WTC11 (cell line): ENCODE data around the gene GSS. TPM values are rescaled to one million over a fixed set of nuclear protein-coding genes. Genes with fewer than 3 reads are reported as not detected.

ENCODE experiments used
- ATAC-seq: fragments of 200-7000 bp; cut with Tn5 transposase; 2 replicates; pipeline ENCODE4 v1.10.0; 2021; ENCODE audit warnings: mild to moderate bottlenecking, moderate library complexity
- CTCF ChIA-PET: fragments of 300-600 bp; sonication (Branson Sonifier 250); formaldehyde crosslinking; loops from one replicate; lab custom pipeline; 2021; ENCODE audit warnings: antibody characterized with exemption; lab: Charles Lee
- POLR2A ChIA-PET: fragments of 350-600 bp; sonication (Branson Sonifier 250); formaldehyde crosslinking; loops from one replicate; lab custom pipeline; 2021; ENCODE audit warnings: antibody characterized with exemption; lab: Charles Lee
- DNase-seq: peaks from one replicate; pipeline ENCODE4 v3.0.0; 2021; ENCODE audit warnings: low spot score
- H3K27ac Mint-ChIP-seq: 2 replicates; pipeline ENCODE4 v1.8.0; 2021; ENCODE audit warnings: mixed read lengths
- H3K27me3 Mint-ChIP-seq: 2 replicates; pipeline ENCODE4 v1.8.0; 2021; ENCODE audit warnings: low read depth, mild to moderate bottlenecking, moderate library complexity, mixed read lengths
- H3K36me3 Mint-ChIP-seq: 2 replicates; pipeline ENCODE4 v1.8.0; 2021; ENCODE audit warnings: mixed read lengths
- H3K4me1 Mint-ChIP-seq: 2 replicates; pipeline ENCODE4 v1.8.0; 2022; ENCODE audit warnings: mixed read lengths
- H3K4me3 Mint-ChIP-seq: 2 replicates; pipeline ENCODE4 v1.8.0; 2021; ENCODE audit warnings: mild to moderate bottlenecking, moderate library complexity, mixed read lengths
- H3K9me3 Mint-ChIP-seq: 2 replicates; pipeline ENCODE4 v1.8.0; 2021; ENCODE audit warnings: mixed read lengths
- CREM ChIP-seq: sonication (generic); formaldehyde crosslinking; IDR thresholded peaks from 2 replicates; pipeline ENCODE4 v1.8.1; 2022; ENCODE audit warnings: mild to moderate bottlenecking, missing genetic modification reagents, moderate library complexity
- ELF4 ChIP-seq: sonication (generic); formaldehyde crosslinking; IDR thresholded peaks from 2 replicates; pipeline ENCODE4 v1.8.1; 2022; ENCODE audit warnings: low read depth, mild to moderate bottlenecking, moderate library complexity, missing genetic modification reagents
- EMX1 ChIP-seq: fragments of 250-450 bp; sonication (Bioruptor Pico); IDR thresholded peaks from 2 replicates; pipeline ENCODE4 v1.8.0; 2021; ENCODE audit warnings: mild to moderate bottlenecking
- GTF2I ChIP-seq: fragments of 250-450 bp; sonication (Bioruptor Pico); conservative IDR thresholded peaks from 2 replicates; pipeline ENCODE4 v1.4.0; 2021; ENCODE audit warnings: mild to moderate bottlenecking
- IRF2 ChIP-seq: sonication (generic); formaldehyde crosslinking; IDR thresholded peaks from 2 replicates; pipeline ENCODE4 v1.8.0; 2022; ENCODE audit warnings: low read depth, missing genetic modification reagents, borderline replicate concordance
- MXD4 ChIP-seq: fragments of 250-450 bp; sonication (Bioruptor Pico); IDR thresholded peaks from 2 replicates; pipeline ENCODE4 v1.8.0; 2021; ENCODE audit warnings: mild to moderate bottlenecking, moderate library complexity, borderline replicate concordance
- NFYB ChIP-seq: sonication (generic); formaldehyde crosslinking; conservative IDR thresholded peaks from 2 replicates; pipeline ENCODE4 v1.8.0; 2022; ENCODE audit warnings: low read depth, missing genetic modification reagents
- SMAD4 ChIP-seq: sonication (generic); formaldehyde crosslinking; IDR thresholded peaks from 2 replicates; pipeline ENCODE4 v1.8.0; 2022; ENCODE audit warnings: mild to moderate bottlenecking, missing genetic modification reagents
- TEAD4 ChIP-seq: sonication (generic); formaldehyde crosslinking; IDR thresholded peaks from 2 replicates; pipeline ENCODE4 v1.8.0; 2022; ENCODE audit warnings: mild to moderate bottlenecking, missing genetic modification reagents
- ZNF396 ChIP-seq: fragments of 250-450 bp; sonication (Bioruptor Pico); IDR thresholded peaks from 2 replicates; pipeline ENCODE4 v1.8.0; 2021; ENCODE audit warnings: mild to moderate bottlenecking, moderate library complexity, borderline replicate concordance
- ZNF416 ChIP-seq: fragments of 250-450 bp; sonication (Bioruptor Pico); IDR thresholded peaks from 2 replicates; pipeline ENCODE4 v1.9.0; 2021; ENCODE audit warnings: mild to moderate bottlenecking, inconsistent platforms
- ZNF423 ChIP-seq: fragments of 250-450 bp; sonication (Bioruptor Pico); IDR thresholded peaks from 2 replicates; pipeline ENCODE4 v2.1.2; 2022; ENCODE audit warnings: mild to moderate bottlenecking, moderate library complexity
- total RNA-seq: library from RNA; stranded (reverse); gene quantifications from 3 replicates; pipeline ENCODE4 v1.2.3, GENCODE V29; 2021
- TF ChIP-seq, protein P1 (sequence below): sonication (generic); formaldehyde crosslinking; IDR thresholded peaks from 2 replicates; pipeline ENCODE4 v1.8.1; 2023; ENCODE audit warnings: mild to moderate bottlenecking, missing genetic modification reagents, moderate library complexity
- TF ChIP-seq, protein P2 (sequence below): fragments of 250-450 bp; sonication (Bioruptor Pico); IDR thresholded peaks from 2 replicates; pipeline ENCODE4 v1.8.0; 2021; ENCODE audit warnings: mild to moderate bottlenecking
- TF ChIP-seq, protein P3 (sequence below): sonication (generic); formaldehyde crosslinking; IDR thresholded peaks from 2 replicates; pipeline ENCODE4 v1.8.1; 2022; ENCODE audit warnings: low read depth, mild to moderate bottlenecking, moderate library complexity, missing genetic modification reagents, borderline replicate concordance
- TF ChIP-seq, protein P4 (sequence below): sonication (generic); formaldehyde crosslinking; IDR thresholded peaks from 2 replicates; pipeline ENCODE4 v1.8.0; 2023; ENCODE audit warnings: missing genetic modification reagents
- TF ChIP-seq, protein P5 (sequence below): sonication (generic); formaldehyde crosslinking; IDR thresholded peaks from 2 replicates; pipeline ENCODE4 v1.8.1; 2023; ENCODE audit warnings: mild to moderate bottlenecking, moderate library complexity, missing genetic modification reagents
- TF ChIP-seq, protein P6 (sequence below): sonication (generic); formaldehyde crosslinking; IDR thresholded peaks from 2 replicates; pipeline ENCODE4 v1.8.0; 2022; ENCODE audit warnings: mild to moderate bottlenecking, missing genetic modification reagents
- TF ChIP-seq, protein P7 (sequence below): sonication (generic); formaldehyde crosslinking; IDR thresholded peaks from 2 replicates; pipeline ENCODE4 v1.8.0; 2023; ENCODE audit warnings: mild to moderate bottlenecking, missing genetic modification reagents
- TF ChIP-seq, protein P8 (sequence below): sonication (generic); formaldehyde crosslinking; IDR thresholded peaks from 2 replicates; pipeline ENCODE4 v1.8.1; 2023; ENCODE audit warnings: mild to moderate bottlenecking, missing genetic modification reagents, moderate library complexity

Gene GSS
- total RNA-seq, 1 experiment from 2014 or later = 47.3 TPM

DNA sequence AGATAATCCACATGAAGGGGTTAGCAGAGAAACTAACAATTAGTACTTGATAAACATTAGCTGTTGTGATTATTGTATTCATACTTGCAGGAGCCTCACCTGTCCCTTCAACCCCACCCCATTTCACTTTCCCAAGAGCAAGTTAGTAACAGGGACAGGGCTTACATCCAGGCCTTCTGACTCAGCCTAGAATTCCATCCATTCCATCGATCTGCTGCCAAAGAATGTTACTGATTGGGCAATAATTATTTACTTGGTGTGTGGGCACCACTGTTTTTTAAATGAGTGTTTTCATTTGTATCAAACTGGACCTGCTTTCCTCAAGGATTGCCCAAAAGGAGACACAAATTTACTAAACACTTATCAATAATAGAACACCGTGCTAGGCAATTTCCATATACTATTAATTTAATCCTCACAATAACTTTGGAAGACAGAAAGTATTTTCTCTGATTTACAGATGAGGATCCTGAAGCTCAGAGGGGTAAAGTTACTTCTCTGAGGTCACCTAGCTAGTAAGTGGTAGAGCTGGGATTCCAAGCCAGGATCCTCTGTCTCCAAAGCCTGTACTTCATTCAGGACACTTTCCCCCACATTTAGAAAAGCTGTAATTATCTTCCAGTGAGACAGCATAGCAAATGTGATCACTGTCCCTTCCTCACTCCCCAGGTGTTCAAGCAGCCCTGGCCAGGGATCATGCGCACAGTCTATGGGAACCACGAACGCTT is 32.8 kb downstream of the GSS start:
- TF ChIP-seq, protein P1, sequence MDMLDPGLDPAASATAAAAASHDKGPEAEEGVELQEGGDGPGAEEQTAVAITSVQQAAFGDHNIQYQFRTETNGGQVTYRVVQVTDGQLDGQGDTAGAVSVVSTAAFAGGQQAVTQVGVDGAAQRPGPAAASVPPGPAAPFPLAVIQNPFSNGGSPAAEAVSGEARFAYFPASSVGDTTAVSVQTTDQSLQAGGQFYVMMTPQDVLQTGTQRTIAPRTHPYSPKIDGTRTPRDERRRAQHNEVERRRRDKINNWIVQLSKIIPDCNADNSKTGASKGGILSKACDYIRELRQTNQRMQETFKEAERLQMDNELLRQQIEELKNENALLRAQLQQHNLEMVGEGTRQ = no peak
- TF ChIP-seq MXD4 (no peak), IRF2 (no peak), EMX1 (CRISPR knock-in tag) (no peak), ELF4 (no peak), NFYB (CRISPR knock-in tag) (no peak)
- TF ChIP-seq, protein P2, sequence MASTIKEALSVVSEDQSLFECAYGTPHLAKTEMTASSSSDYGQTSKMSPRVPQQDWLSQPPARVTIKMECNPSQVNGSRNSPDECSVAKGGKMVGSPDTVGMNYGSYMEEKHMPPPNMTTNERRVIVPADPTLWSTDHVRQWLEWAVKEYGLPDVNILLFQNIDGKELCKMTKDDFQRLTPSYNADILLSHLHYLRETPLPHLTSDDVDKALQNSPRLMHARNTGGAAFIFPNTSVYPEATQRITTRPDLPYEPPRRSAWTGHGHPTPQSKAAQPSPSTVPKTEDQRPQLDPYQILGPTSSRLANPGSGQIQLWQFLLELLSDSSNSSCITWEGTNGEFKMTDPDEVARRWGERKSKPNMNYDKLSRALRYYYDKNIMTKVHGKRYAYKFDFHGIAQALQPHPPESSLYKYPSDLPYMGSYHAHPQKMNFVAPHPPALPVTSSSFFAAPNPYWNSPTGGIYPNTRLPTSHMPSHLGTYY (CRISPR knock-in tag) = no peak

DNA sequence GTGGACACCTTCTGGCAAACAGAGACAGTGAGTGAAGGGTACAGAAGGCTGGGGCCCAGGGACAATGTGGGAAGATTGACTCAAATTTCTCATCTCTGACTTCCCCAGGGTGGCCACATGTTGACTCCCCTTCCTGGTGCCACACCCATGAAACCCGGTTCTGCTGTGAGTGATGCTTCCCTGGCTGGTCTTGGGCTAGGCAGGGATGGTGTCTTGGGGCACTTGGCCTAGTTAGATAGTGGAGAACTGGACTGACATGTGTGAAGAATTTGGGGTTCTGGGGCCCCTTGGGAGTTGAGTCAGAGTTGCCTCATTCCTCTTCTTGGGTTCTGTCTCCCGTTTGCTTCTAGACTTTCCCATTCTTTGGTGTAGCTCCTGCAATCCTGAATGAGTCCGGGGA is 34.2 kb downstream of the GSS start:
- ChIA-PET CTCF (no interaction called here), POLR2A (no interaction called here)
- peaks cover 31% of the 10 kb centered on the region for H3K36me3 Mint-ChIP-seq

More for the DNA sequence above, 32.8 kb downstream of the GSS start:
- no peaks in the 10 kb centered on the region for H3K27me3 Mint-ChIP-seq
- H3K36me3 Mint-ChIP-seq = peaks cover 33% of the 10 kb centered on the region
- H3K4me1 Mint-ChIP-seq = no peaks in the 10 kb centered on the region
- H3K9me3 Mint-ChIP-seq = no peaks in the 10 kb centered on the region
- DNase-seq (no peak), ATAC-seq (no peak)
- H3K4me3 Mint-ChIP-seq = no peak overlapping the region
- H3K27ac Mint-ChIP-seq = no peak overlapping the region
- ChIA-PET POLR2A (no interaction called here), CTCF (no interaction called here)

DNA sequence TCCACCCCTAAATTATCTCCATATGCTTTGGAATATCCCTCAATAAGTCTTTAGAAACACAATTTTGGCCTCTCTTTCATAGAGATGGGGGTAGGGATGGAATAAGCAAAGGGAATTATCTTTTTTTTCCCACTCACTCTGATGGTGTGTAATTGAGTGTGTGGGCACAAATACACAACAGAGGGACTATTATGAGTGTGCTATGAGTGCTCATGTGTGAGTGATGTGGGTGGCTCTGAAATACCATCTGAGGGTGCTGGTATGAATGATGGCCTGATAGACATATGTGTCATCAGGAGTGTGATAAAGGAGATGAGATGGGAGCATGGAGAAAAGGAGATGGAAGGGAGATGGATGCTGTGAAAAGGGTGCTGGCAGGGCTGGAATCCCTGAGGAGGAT is 35.6 kb downstream of the GSS start:
- no peaks in the 10 kb centered on the region for H3K9me3 Mint-ChIP-seq
- DNase-seq (no peak), ATAC-seq (no peak)
- H3K36me3 Mint-ChIP-seq = peaks cover 20% of the 10 kb centered on the region
- no peaks in the 10 kb centered on the region for H3K4me1 Mint-ChIP-seq
- ChIA-PET CTCF (no interaction called here), POLR2A (interaction anchor here (0.6 kb wide), 1 partner anchor 343 kb away, joined by 9 read pairs; no protein-coding TSS in a partner anchor)
- no peak overlapping the region for H3K4me3 Mint-ChIP-seq
- no peaks in the 10 kb centered on the region for H3K27me3 Mint-ChIP-seq
- H3K27ac Mint-ChIP-seq = no peak overlapping the region
- TF ChIP-seq, protein P3, sequence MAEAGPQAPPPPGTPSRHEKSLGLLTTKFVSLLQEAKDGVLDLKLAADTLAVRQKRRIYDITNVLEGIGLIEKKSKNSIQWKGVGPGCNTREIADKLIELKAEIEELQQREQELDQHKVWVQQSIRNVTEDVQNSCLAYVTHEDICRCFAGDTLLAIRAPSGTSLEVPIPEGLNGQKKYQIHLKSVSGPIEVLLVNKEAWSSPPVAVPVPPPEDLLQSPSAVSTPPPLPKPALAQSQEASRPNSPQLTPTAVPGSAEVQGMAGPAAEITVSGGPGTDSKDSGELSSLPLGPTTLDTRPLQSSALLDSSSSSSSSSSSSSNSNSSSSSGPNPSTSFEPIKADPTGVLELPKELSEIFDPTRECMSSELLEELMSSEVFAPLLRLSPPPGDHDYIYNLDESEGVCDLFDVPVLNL (CRISPR knock-in tag) = no peak
- no peak for TF ChIP-seq ZNF423
- TF ChIP-seq ZNF416 (CRISPR knock-in tag) = no peak
- TF ChIP-seq, protein P4, sequence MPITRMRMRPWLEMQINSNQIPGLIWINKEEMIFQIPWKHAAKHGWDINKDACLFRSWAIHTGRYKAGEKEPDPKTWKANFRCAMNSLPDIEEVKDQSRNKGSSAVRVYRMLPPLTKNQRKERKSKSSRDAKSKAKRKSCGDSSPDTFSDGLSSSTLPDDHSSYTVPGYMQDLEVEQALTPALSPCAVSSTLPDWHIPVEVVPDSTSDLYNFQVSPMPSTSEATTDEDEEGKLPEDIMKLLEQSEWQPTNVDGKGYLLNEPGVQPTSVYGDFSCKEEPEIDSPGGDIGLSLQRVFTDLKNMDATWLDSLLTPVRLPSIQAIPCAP (CRISPR knock-in tag) = no peak
- TF ChIP-seq, protein P5, sequence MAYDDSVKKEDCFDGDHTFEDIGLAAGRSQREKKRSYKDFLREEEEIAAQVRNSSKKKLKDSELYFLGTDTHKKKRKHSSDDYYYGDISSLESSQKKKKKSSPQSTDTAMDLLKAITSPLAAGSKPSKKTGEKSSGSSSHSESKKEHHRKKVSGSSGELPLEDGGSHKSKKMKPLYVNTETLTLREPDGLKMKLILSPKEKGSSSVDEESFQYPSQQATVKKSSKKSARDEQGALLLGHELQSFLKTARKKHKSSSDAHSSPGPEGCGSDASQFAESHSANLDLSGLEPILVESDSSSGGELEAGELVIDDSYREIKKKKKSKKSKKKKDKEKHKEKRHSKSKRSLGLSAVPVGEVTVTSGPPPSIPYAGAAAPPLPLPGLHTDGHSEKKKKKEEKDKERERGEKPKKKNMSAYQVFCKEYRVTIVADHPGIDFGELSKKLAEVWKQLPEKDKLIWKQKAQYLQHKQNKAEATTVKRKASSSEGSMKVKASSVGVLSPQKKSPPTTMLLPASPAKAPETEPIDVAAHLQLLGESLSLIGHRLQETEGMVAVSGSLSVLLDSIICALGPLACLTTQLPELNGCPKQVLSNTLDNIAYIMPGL (CRISPR knock-in tag) = no peak
- TF ChIP-seq, protein P6, sequence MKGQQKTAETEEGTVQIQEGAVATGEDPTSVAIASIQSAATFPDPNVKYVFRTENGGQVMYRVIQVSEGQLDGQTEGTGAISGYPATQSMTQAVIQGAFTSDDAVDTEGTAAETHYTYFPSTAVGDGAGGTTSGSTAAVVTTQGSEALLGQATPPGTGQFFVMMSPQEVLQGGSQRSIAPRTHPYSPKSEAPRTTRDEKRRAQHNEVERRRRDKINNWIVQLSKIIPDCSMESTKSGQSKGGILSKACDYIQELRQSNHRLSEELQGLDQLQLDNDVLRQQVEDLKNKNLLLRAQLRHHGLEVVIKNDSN (CRISPR knock-in tag) = no peak
- TF ChIP-seq GTF2I = no peak
- no peak for TF ChIP-seq TEAD4
- no peak for TF ChIP-seq ZNF396 (CRISPR knock-in tag)
- no peak for TF ChIP-seq CREM
- TF ChIP-seq, protein P7, sequence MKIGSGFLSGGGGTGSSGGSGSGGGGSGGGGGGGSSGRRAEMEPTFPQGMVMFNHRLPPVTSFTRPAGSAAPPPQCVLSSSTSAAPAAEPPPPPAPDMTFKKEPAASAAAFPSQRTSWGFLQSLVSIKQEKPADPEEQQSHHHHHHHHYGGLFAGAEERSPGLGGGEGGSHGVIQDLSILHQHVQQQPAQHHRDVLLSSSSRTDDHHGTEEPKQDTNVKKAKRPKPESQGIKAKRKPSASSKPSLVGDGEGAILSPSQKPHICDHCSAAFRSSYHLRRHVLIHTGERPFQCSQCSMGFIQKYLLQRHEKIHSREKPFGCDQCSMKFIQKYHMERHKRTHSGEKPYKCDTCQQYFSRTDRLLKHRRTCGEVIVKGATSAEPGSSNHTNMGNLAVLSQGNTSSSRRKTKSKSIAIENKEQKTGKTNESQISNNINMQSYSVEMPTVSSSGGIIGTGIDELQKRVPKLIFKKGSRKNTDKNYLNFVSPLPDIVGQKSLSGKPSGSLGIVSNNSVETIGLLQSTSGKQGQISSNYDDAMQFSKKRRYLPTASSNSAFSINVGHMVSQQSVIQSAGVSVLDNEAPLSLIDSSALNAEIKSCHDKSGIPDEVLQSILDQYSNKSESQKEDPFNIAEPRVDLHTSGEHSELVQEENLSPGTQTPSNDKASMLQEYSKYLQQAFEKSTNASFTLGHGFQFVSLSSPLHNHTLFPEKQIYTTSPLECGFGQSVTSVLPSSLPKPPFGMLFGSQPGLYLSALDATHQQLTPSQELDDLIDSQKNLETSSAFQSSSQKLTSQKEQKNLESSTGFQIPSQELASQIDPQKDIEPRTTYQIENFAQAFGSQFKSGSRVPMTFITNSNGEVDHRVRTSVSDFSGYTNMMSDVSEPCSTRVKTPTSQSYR (CRISPR knock-in tag) = no peak

More for the DNA sequence above, 34.2 kb downstream of the GSS start:
- H3K27me3 Mint-ChIP-seq = no peaks in the 10 kb centered on the region
- no peaks in the 10 kb centered on the region for H3K4me1 Mint-ChIP-seq
- no peaks in the 10 kb centered on the region for H3K9me3 Mint-ChIP-seq
- H3K4me3 Mint-ChIP-seq = no peak overlapping the region
- no peak for TF ChIP-seq SMAD4
- TF ChIP-seq, protein P8, sequence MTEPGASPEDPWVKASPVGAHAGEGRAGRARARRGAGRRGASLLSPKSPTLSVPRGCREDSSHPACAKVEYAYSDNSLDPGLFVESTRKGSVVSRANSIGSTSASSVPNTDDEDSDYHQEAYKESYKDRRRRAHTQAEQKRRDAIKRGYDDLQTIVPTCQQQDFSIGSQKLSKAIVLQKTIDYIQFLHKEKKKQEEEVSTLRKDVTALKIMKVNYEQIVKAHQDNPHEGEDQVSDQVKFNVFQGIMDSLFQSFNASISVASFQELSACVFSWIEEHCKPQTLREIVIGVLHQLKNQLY (CRISPR knock-in tag) = no peak
- TF ChIP-seq, all 79 proteins: peak for 0
- DNase-seq (no peak), ATAC-seq (no peak)
- no peak overlapping the region for H3K27ac Mint-ChIP-seq
